ENCODE data around the gene SKP1.

GRCh38 chr5:134207696-134208095, 30.9 kb upstream of the SKP1 start:
- TF ChIP-seq CTCF (IDR thresholded peaks at IDR 0.05) (no peak), POLR2A (IDR thresholded peaks at IDR 0.05) (no peak)
